GDM1 (cell line): ENCODE data around the gene GPR152.

Source experiments
- DNase-seq: peaks from one replicate; lab custom pipeline; 2025; lab: John Stamatoyannopoulos, UW

GPR152 gene

GRCh38 chr11:67465189-67465510, 12.6 kb upstream of the GPR152 start:
- no peak for DNase-seq

GRCh38 chr11:67464411-67465188, 12.1 kb upstream of the GPR152 start:
- peak; percentile 83 for DNase-seq

- no peak for DNase-seq
These were observed 11.3 kb upstream of the GPR152 start for GRCh38 chr11:67463680-67464410.

GRCh38 chr11:67463186-67463585, 10.7 kb upstream of the GPR152 start:
- no peak for DNase-seq

GRCh38 chr11:67458266-67458665, 5.7 kb upstream of the GPR152 start:
- no peak for DNase-seq

GRCh38 chr11:67457453-67457852, 4.9 kb upstream of the GPR152 start:
- no peak for DNase-seq

- DNase-seq = no peak
These were observed 3.7 kb upstream of the GPR152 start for GRCh38 chr11:67456068-67456705.

GRCh38 chr11:67455054-67455453, 2.5 kb upstream of the GPR152 start, which contains the start of gene CABP4:
TSS of gene CABP4 (plus strand) at chr11:67455354. CDS start at chr11:67455424, 70 bp downstream.
- DNase-seq = no peak

GRCh38 chr11:67453816-67454732, 1.5 kb upstream of the GPR152 start:
- no peak for DNase-seq

- no peak for DNase-seq
These were observed 912 bp downstream of the GPR152 start for GRCh38 chr11:67451658-67451976.

- DNase-seq = no peak
These were observed 1.5 kb downstream of the GPR152 start for GRCh38 chr11:67450796-67451657.

GRCh38 chr11:67449116-67449844, 3.2 kb downstream of the GPR152 start:
- peak; percentile 25 for DNase-seq

GRCh38 chr11:67448220-67448609, 4.3 kb downstream of the GPR152 start:
- no peak for DNase-seq

- no peak for DNase-seq
These were observed 7.0 kb downstream of the GPR152 start for GRCh38 chr11:67445515-67445914.

GRCh38 chr11:67442504-67443404, 9.8 kb downstream of the GPR152 start:
- DNase-seq = no peak

GRCh38 chr11:67441731-67442351, 10.7 kb downstream of the GPR152 start:
- DNase-seq = no peak

GRCh38 chr11:67441098-67441563, 11.4 kb downstream of the GPR152 start:
- no peak for DNase-seq

GRCh38 chr11:67440229-67441097, 12.1 kb downstream of the GPR152 start:
- DNase-seq = no peak
